ENCODE data around the gene FAM107A. TPM values are rescaled to one million over a fixed set of nuclear protein-coding genes. Genes with fewer than 3 reads are reported as not detected.
A peak's percentile ranks its signal among the peaks of the same experiment; 100 is the strongest.

Gene FAM107A
- total and polyA plus RNA-seq, 2 of the 13 experiments (the other 11 are each of a cell fraction or from before 2014, with no cell fraction given) = not detected

GRCh38 chr3:58536501-58537411 is 40.4 kb downstream of the FAM107A start, which contains the start of gene ACOX2 (continued):
- TF ChIP-seq ZBTB40 (IDR thresholded peaks at IDR 0.05) (no peak), ZBTB40 (CRISPR knock-in tag; IDR thresholded peaks at IDR 0.05) (0 out of 2 replicates have a peak, but pooled peaks have one; percentile 62), ZNF10 (CRISPR knock-in tag; IDR thresholded peaks at IDR 0.05; ENCODE audit: borderline replicate concordance, low read depth) (no peak), ZMYM3 (CRISPR knock-in tag; IDR thresholded peaks at IDR 0.05) (0 out of 2 replicates have a peak, but pooled peaks have one; percentile 7), CAMTA2 (CRISPR knock-in tag; IDR thresholded peaks at IDR 0.05; ENCODE audit: borderline replicate concordance) (no peak), ARID3A (IDR thresholded peaks at IDR 0.05; ENCODE audit: low read depth, low read length) (no peak), FOXM1 (CRISPR knock-in tag; IDR thresholded peaks at IDR 0.05) (no peak), ZNF143 (CRISPR knock-in tag; IDR thresholded peaks at IDR 0.05) (no peak), HNF1B (CRISPR knock-in tag; IDR thresholded peaks at IDR 0.05) (peak; percentile 42; the same call in 1 of the 2 replicates), IKZF1 (IDR thresholded peaks at IDR 0.05) (no peak), NCOA5 (CRISPR knock-in tag; IDR thresholded peaks at IDR 0.05) (no peak), ZNF780A (CRISPR knock-in tag; IDR thresholded peaks at IDR 0.05) (no peak), NFYB (CRISPR knock-in tag; IDR thresholded peaks at IDR 0.05) (no peak)

Measured in HepG2 (cell line).